Ishikawa (cell line): ENCODE results near the gene SLC35E1.

Source experiments
- CEBPB ChIP-seq: IDR thresholded peaks from 2 replicates; pipeline ENCODE4 v1.6.1; 2012
- CREB1 ChIP-seq: IDR thresholded peaks from 2 replicates; pipeline ENCODE4 v1.6.1; 2012; ENCODE audit warnings: low read depth
- EGR1 ChIP-seq: IDR thresholded peaks from 2 replicates; pipeline ENCODE4 v1.6.1; 2012
- EP300 ChIP-seq: IDR thresholded peaks from 2 replicates; pipeline ENCODE4 v1.6.1; 2012; ENCODE audit warnings: borderline replicate concordance
- FOXM1 ChIP-seq: IDR thresholded peaks from 2 replicates; pipeline ENCODE4 v1.6.1; 2012; ENCODE audit warnings: low read depth, borderline replicate concordance
- NFIC ChIP-seq: IDR thresholded peaks from 2 replicates; pipeline ENCODE4 v1.6.1; 2012
- RAD21 ChIP-seq: IDR thresholded peaks from 2 replicates; pipeline ENCODE4 v1.6.1; 2012; ENCODE audit warnings: low read depth
- REST ChIP-seq: IDR thresholded peaks from 2 replicates; pipeline ENCODE4 v1.6.1; 2012; ENCODE audit warnings: low read depth, mild to moderate bottlenecking
- TAF1 ChIP-seq: IDR thresholded peaks from 2 replicates; pipeline ENCODE4 v1.6.1; 2012; ENCODE audit warnings: low read depth, mild to moderate bottlenecking
- TCF12 ChIP-seq: IDR thresholded peaks from 2 replicates; pipeline ENCODE4 v1.6.1; 2012; ENCODE audit warnings: low read depth
- TEAD4 ChIP-seq: IDR thresholded peaks from 2 replicates; pipeline ENCODE4 v1.6.1; 2012
- USF1 ChIP-seq: IDR thresholded peaks from 2 replicates; pipeline ENCODE4 v1.6.1; 2012
- YY1 ChIP-seq: IDR thresholded peaks from 2 replicates; pipeline ENCODE4 v1.6.1; 2012; ENCODE audit warnings: low read depth
- ZBTB7A ChIP-seq: IDR thresholded peaks from 2 replicates; pipeline ENCODE4 v1.6.1; 2012; ENCODE audit warnings: low read depth
- TF ChIP-seq, protein P1 (sequence below): IDR thresholded peaks from 2 replicates; pipeline ENCODE4 v1.6.1; 2012

Gene SLC35E1

GRCh38 chr19:16531380-16531669 is 40.9 kb downstream of the SLC35E1 start:
- TF ChIP-seq ZBTB7A = no peak
- TF ChIP-seq USF1 = no peak

GRCh38 chr19:16530540-16531379 is 41.5 kb downstream of the SLC35E1 start:
- TF ChIP-seq TAF1 = no peak
- TF ChIP-seq REST = no peak
- TF ChIP-seq, protein P1, sequence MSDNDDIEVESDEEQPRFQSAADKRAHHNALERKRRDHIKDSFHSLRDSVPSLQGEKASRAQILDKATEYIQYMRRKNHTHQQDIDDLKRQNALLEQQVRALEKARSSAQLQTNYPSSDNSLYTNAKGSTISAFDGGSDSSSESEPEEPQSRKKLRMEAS = no peak
- no peak for TF ChIP-seq NFIC
- no peak for TF ChIP-seq TEAD4
- TF ChIP-seq USF1 = no peak
- no peak for TF ChIP-seq ZBTB7A
- TF ChIP-seq EGR1 = no peak

GRCh38 chr19:16529466-16530144 is 42.6 kb downstream of the SLC35E1 start:
- TF ChIP-seq CEBPB (no peak), FOXM1 (no peak), TEAD4 (no peak), USF1 (no peak), CREB1 (no peak), NFIC (no peak), EGR1 (no peak), REST (no peak), RAD21 (no peak), YY1 (no peak), ZBTB7A (no peak), TCF12 (no peak), EP300 (no peak), TAF1 (no peak)
- TF ChIP-seq, protein P1 = no peak

- peak; percentile 35 for TF ChIP-seq RAD21
- no peak for TF ChIP-seq EP300
Observed at GRCh38 chr19:16527971-16528521, 44.2 kb downstream of the SLC35E1 start.

GRCh38 chr19:16527334-16527935 is 44.8 kb downstream of the SLC35E1 start:
- TF ChIP-seq REST (no peak), FOXM1 (no peak), TCF12 (no peak), USF1 (no peak), TEAD4 (0 out of 2 replicates have a peak, but pooled peaks have one; percentile 32), EP300 (no peak)
- TF ChIP-seq, protein P1 = no peak
